ENCODE results near the gene GHR. TPM values are rescaled to one million over a fixed set of nuclear protein-coding genes. Genes with fewer than 3 reads are reported as not detected.

GHR gene
- total RNA-seq, 1 donor from 2014 or later: 16.7 TPM

- no peaks in the 10 kb centered on the region for H3K9me3 ChIP-seq (ENCODE audit: control insufficient read depth in 3 of 3, low read length in 3 of 3)
Observed at GRCh38 chr5:42641336-42642005, 218.2 kb downstream of the GHR start.

GRCh38 chr5:42642006-42642405 is 218.8 kb downstream of the GHR start:
- no peak overlapping the region for H3K27ac ChIP-seq (ENCODE audit: low read depth, low read length)
- H3K36me3 ChIP-seq (ENCODE audit: control insufficient read depth in 3 of 3, insufficient read depth in 3 of 3, low read length in 3 of 3): no peaks in the 10 kb centered on the region
- H3K9me3 ChIP-seq (ENCODE audit: control insufficient read depth in 3 of 3, low read length in 3 of 3): no peaks in the 10 kb centered on the region
- H3K4me1 ChIP-seq (ENCODE audit: control insufficient read depth in 3 of 3, insufficient read depth in 3 of 3, low read length in 3 of 3): peaks cover 2 to 11% (median 8%) of the 10 kb centered on the region in 3 donors
- H3K9ac ChIP-seq (ENCODE audit: low read depth in 1 of 3, low read length in 3 of 3): no peak overlapping the region
- H3K4me3 ChIP-seq (ENCODE audit: low read length in 3 of 3): no peak overlapping the region
- no peaks in the 10 kb centered on the region for H3K27me3 ChIP-seq (ENCODE audit: control insufficient read depth in 3 of 3, insufficient read depth in 3 of 3, low read length in 3 of 3)

More at GRCh38 chr5:42641336-42642005, 218.2 kb downstream of the GHR start:
- Histone ChIP-seq H3K27ac (ENCODE audit: low read depth, low read length) (no peak overlapping the region), H3K36me3 (ENCODE audit: control insufficient read depth in 3 of 3, insufficient read depth in 3 of 3, low read length in 3 of 3) (no peaks in the 10 kb centered on the region), H3K4me1 (ENCODE audit: control insufficient read depth in 3 of 3, insufficient read depth in 3 of 3, low read length in 3 of 3) (peaks cover 2 to 11% (median 8%) of the 10 kb centered on the region in 3 donors), H3K27me3 (ENCODE audit: control insufficient read depth in 3 of 3, insufficient read depth in 3 of 3, low read length in 3 of 3) (no peaks in the 10 kb centered on the region), H3K9ac (ENCODE audit: low read depth in 1 of 3, low read length in 3 of 3) (no peak overlapping the region), H3K4me3 (ENCODE audit: low read length in 3 of 3) (no peak overlapping the region)

- Histone ChIP-seq H3K36me3 (ENCODE audit: control insufficient read depth in 3 of 3, insufficient read depth in 3 of 3, low read length in 3 of 3) (no peaks in the 10 kb centered on the region), H3K27me3 (ENCODE audit: control insufficient read depth in 3 of 3, insufficient read depth in 3 of 3, low read length in 3 of 3) (no peaks in the 10 kb centered on the region), H3K4me3 (ENCODE audit: low read length in 3 of 3) (no peak overlapping the region), H3K9me3 (ENCODE audit: control insufficient read depth in 3 of 3, low read length in 3 of 3) (no peaks in the 10 kb centered on the region), H3K27ac (ENCODE audit: low read depth, low read length) (no peak overlapping the region), H3K9ac (ENCODE audit: low read depth in 1 of 3, low read length in 3 of 3) (no peak overlapping the region), H3K4me1 (ENCODE audit: control insufficient read depth in 3 of 3, insufficient read depth in 3 of 3, low read length in 3 of 3) (peaks cover 2 to 11% (median 8%) of the 10 kb centered on the region in 3 donors)
Observed at GRCh38 chr5:42643360-42643759, 220.1 kb downstream of the GHR start.

GRCh38 chr5:42645138-42645537 is 221.9 kb downstream of the GHR start:
- H3K4me1 ChIP-seq (ENCODE audit: control insufficient read depth in 3 of 3, insufficient read depth in 3 of 3, low read length in 3 of 3): peaks cover 8 to 11% (median 8%) of the 10 kb centered on the region in 3 donors

GRCh38 chr5:42648036-42648435 is 224.8 kb downstream of the GHR start:
- no peaks in the 10 kb centered on the region for H3K36me3 ChIP-seq (ENCODE audit: control insufficient read depth in 3 of 3, insufficient read depth in 3 of 3, low read length in 3 of 3)
- no peak overlapping the region for H3K27ac ChIP-seq (ENCODE audit: low read depth, low read length)
- H3K9me3 ChIP-seq (ENCODE audit: control insufficient read depth in 3 of 3, low read length in 3 of 3): no peaks in the 10 kb centered on the region
- H3K4me1 ChIP-seq (ENCODE audit: control insufficient read depth in 3 of 3, insufficient read depth in 3 of 3, low read length in 3 of 3): peaks cover 8 to 11% (median 8%) of the 10 kb centered on the region in 3 donors
- no peak overlapping the region for H3K4me3 ChIP-seq (ENCODE audit: low read length in 3 of 3)
- no peak overlapping the region for H3K9ac ChIP-seq (ENCODE audit: low read depth in 1 of 3, low read length in 3 of 3)
- no peaks in the 10 kb centered on the region for H3K27me3 ChIP-seq (ENCODE audit: control insufficient read depth in 3 of 3, insufficient read depth in 3 of 3, low read length in 3 of 3)

More at GRCh38 chr5:42645138-42645537, 221.9 kb downstream of the GHR start:
- H3K27me3 ChIP-seq (ENCODE audit: control insufficient read depth in 3 of 3, insufficient read depth in 3 of 3, low read length in 3 of 3): no peaks in the 10 kb centered on the region
- no peak overlapping the region for H3K27ac ChIP-seq (ENCODE audit: low read depth, low read length)
- H3K9me3 ChIP-seq (ENCODE audit: control insufficient read depth in 3 of 3, low read length in 3 of 3): no peaks in the 10 kb centered on the region
- no peak overlapping the region for H3K9ac ChIP-seq (ENCODE audit: low read depth in 1 of 3, low read length in 3 of 3)
- H3K36me3 ChIP-seq (ENCODE audit: control insufficient read depth in 3 of 3, insufficient read depth in 3 of 3, low read length in 3 of 3): no peaks in the 10 kb centered on the region
- H3K4me3 ChIP-seq (ENCODE audit: low read length in 3 of 3): no peak overlapping the region

GRCh38 chr5:42648915-42649314 is 225.7 kb downstream of the GHR start:
- Histone ChIP-seq H3K36me3 (ENCODE audit: control insufficient read depth in 3 of 3, insufficient read depth in 3 of 3, low read length in 3 of 3) (no peaks in the 10 kb centered on the region), H3K4me3 (ENCODE audit: low read length in 3 of 3) (no peak overlapping the region), H3K27me3 (ENCODE audit: control insufficient read depth in 3 of 3, insufficient read depth in 3 of 3, low read length in 3 of 3) (no peaks in the 10 kb centered on the region), H3K27ac (ENCODE audit: low read depth, low read length) (no peak overlapping the region), H3K9me3 (ENCODE audit: control insufficient read depth in 3 of 3, low read length in 3 of 3) (no peaks in the 10 kb centered on the region), H3K4me1 (ENCODE audit: control insufficient read depth in 3 of 3, insufficient read depth in 3 of 3, low read length in 3 of 3) (peaks cover 8 to 17% (median 16%) of the 10 kb centered on the region in 3 donors), H3K9ac (ENCODE audit: low read depth in 1 of 3, low read length in 3 of 3) (peak overlapping the region in 1 of 3 donors; percentile 51)

- Histone ChIP-seq H3K9me3 (ENCODE audit: control insufficient read depth in 3 of 3, low read length in 3 of 3) (no peaks in the 10 kb centered on the region), H3K4me1 (ENCODE audit: control insufficient read depth in 3 of 3, insufficient read depth in 3 of 3, low read length in 3 of 3) (peaks cover 14 to 24% (median 15%) of the 10 kb centered on the region in 3 donors), H3K27ac (ENCODE audit: low read depth, low read length) (no peak overlapping the region), H3K36me3 (ENCODE audit: control insufficient read depth in 3 of 3, insufficient read depth in 3 of 3, low read length in 3 of 3) (no peaks in the 10 kb centered on the region), H3K27me3 (ENCODE audit: control insufficient read depth in 3 of 3, insufficient read depth in 3 of 3, low read length in 3 of 3) (no peaks in the 10 kb centered on the region), H3K9ac (ENCODE audit: low read depth in 1 of 3, low read length in 3 of 3) (peak overlapping the region in 1 of 3 donors; percentile 17), H3K4me3 (ENCODE audit: low read length in 3 of 3) (no peak overlapping the region)
Observed at GRCh38 chr5:42650084-42650483, 226.8 kb downstream of the GHR start.

GRCh38 chr5:42653705-42654104 is 230.5 kb downstream of the GHR start:
- H3K27ac ChIP-seq (ENCODE audit: low read depth, low read length): no peak overlapping the region
- H3K4me1 ChIP-seq (ENCODE audit: control insufficient read depth in 3 of 3, insufficient read depth in 3 of 3, low read length in 3 of 3): peaks cover 16 to 22% (median 21%) of the 10 kb centered on the region in 3 donors
- no peak overlapping the region for H3K4me3 ChIP-seq (ENCODE audit: low read length in 3 of 3)
- H3K27me3 ChIP-seq (ENCODE audit: control insufficient read depth in 3 of 3, insufficient read depth in 3 of 3, low read length in 3 of 3): no peaks in the 10 kb centered on the region
- H3K36me3 ChIP-seq (ENCODE audit: control insufficient read depth in 3 of 3, insufficient read depth in 3 of 3, low read length in 3 of 3): no peaks in the 10 kb centered on the region
- no peaks in the 10 kb centered on the region for H3K9me3 ChIP-seq (ENCODE audit: control insufficient read depth in 3 of 3, low read length in 3 of 3)
- no peak overlapping the region for H3K9ac ChIP-seq (ENCODE audit: low read depth in 1 of 3, low read length in 3 of 3)

GRCh38 chr5:42654645-42655044 is 231.4 kb downstream of the GHR start:
- no peak overlapping the region for H3K9ac ChIP-seq (ENCODE audit: low read depth in 1 of 3, low read length in 3 of 3)
- H3K36me3 ChIP-seq (ENCODE audit: control insufficient read depth in 3 of 3, insufficient read depth in 3 of 3, low read length in 3 of 3): no peaks in the 10 kb centered on the region
- no peaks in the 10 kb centered on the region for H3K9me3 ChIP-seq (ENCODE audit: control insufficient read depth in 3 of 3, low read length in 3 of 3)

GRCh38 chr5:42655982-42656650 is 232.9 kb downstream of the GHR start:
- no peaks in the 10 kb centered on the region for H3K27me3 ChIP-seq (ENCODE audit: control insufficient read depth in 3 of 3, insufficient read depth in 3 of 3, low read length in 3 of 3)
- H3K4me1 ChIP-seq (ENCODE audit: control insufficient read depth in 3 of 3, insufficient read depth in 3 of 3, low read length in 3 of 3): peaks cover 16 to 21% (median 17%) of the 10 kb centered on the region in 3 donors
- no peak overlapping the region for H3K9ac ChIP-seq (ENCODE audit: low read depth in 1 of 3, low read length in 3 of 3)
- peak overlapping the region in 1 of 3 donors; percentile 0 for H3K4me3 ChIP-seq (ENCODE audit: low read length in 3 of 3)
- no peak overlapping the region for H3K27ac ChIP-seq (ENCODE audit: low read depth, low read length)
- no peaks in the 10 kb centered on the region for H3K36me3 ChIP-seq (ENCODE audit: control insufficient read depth in 3 of 3, insufficient read depth in 3 of 3, low read length in 3 of 3)
- no peaks in the 10 kb centered on the region for H3K9me3 ChIP-seq (ENCODE audit: control insufficient read depth in 3 of 3, low read length in 3 of 3)

More at GRCh38 chr5:42654645-42655044, 231.4 kb downstream of the GHR start:
- H3K27me3 ChIP-seq (ENCODE audit: control insufficient read depth in 3 of 3, insufficient read depth in 3 of 3, low read length in 3 of 3): no peaks in the 10 kb centered on the region
- no peak overlapping the region for H3K4me3 ChIP-seq (ENCODE audit: low read length in 3 of 3)
- peaks cover 16 to 21% (median 17%) of the 10 kb centered on the region in 3 donors for H3K4me1 ChIP-seq (ENCODE audit: control insufficient read depth in 3 of 3, insufficient read depth in 3 of 3, low read length in 3 of 3)
- H3K27ac ChIP-seq (ENCODE audit: low read depth, low read length): no peak overlapping the region

Data from skeletal muscle tissue (tissue), 4 donors.